Endothelial cell of umbilical vein (primary cell): ENCODE measurements around the gene NEAT1. TPM values are rescaled to one million over a fixed set of nuclear protein-coding genes. Genes with fewer than 3 reads are reported as not detected.

Experiments
- BruUV-seq: library from RNA; stranded (reverse); fragments of 400-500 nt; replicated peaks from 2 replicates; lab custom pipeline; 2021; lab: Mats Ljungman, UMichigan
- CTCF ChIA-PET: fragments of 300-600, 350-600 bp; sonication (Branson Sonifier 250); formaldehyde crosslinking; loops from one replicate; lab custom pipeline; 2021; ENCODE audit warnings: antibody characterized with exemption, inconsistent platforms; lab: Charles Lee
- POLR2A ChIA-PET: fragments of 300-600, 350-600 bp; sonication (Branson Sonifier 250); formaldehyde crosslinking; loops from one replicate; lab custom pipeline; 2021; ENCODE audit warnings: antibody characterized with exemption, inconsistent platforms; lab: Charles Lee
- DNase-seq: peaks from one replicate; pipeline ENCODE4 v3.0.0-alpha.2; 2011; ENCODE audit warnings: low read depth, low spot score
- FAIRE-seq: peaks from 2 replicates; lab custom pipeline; 2011; peaks lifted over from hg19 to GRCh38; lab: Jason Lieb, UNC
- H2AFZ ChIP-seq: 2 replicates; pipeline ENCODE4 v1.6.0; 2012; ENCODE audit warnings: low read depth, low read length, control low read depth, inconsistent platforms
- H3K27ac ChIP-seq: 2 replicates; pipeline ENCODE4 v1.5.1; 2011; ENCODE audit warnings: low read depth, mild to moderate bottlenecking, control low read depth, low read length, moderate library complexity; ENCODE audit not compliant: insufficient read depth
- H3K27me3 ChIP-seq, 2 experiments: 2 replicates each; pipeline versions ENCODE4 v1.6.0 to v1.6.1; 2011; ENCODE audit warnings: low read length in 2 of 2, mixed read lengths in 1 of 2; ENCODE audit not compliant: control insufficient read depth in 2 of 2, insufficient read depth in 2 of 2
- H3K36me3 ChIP-seq, 2 experiments: 2 replicates in 1 of 2; 3 replicates in 1 of 2; pipeline ENCODE4 v1.5.1; 2011; ENCODE audit warnings: low read length in 2 of 2, mild to moderate bottlenecking in 1 of 2, moderate library complexity in 1 of 2; ENCODE audit not compliant: control insufficient read depth in 2 of 2, insufficient read depth in 2 of 2; ENCODE audit errors: extremely low read depth in 1 of 2
- H3K4me1 ChIP-seq: 3 replicates; pipeline ENCODE4 v1.5.1; 2011; ENCODE audit warnings: mild to moderate bottlenecking, low read length; ENCODE audit not compliant: control insufficient read depth, insufficient read depth; ENCODE audit errors: extremely low read depth
- H3K4me2 ChIP-seq: 2 replicates; pipeline ENCODE4 v1.6.1; 2011; ENCODE audit warnings: low read length, control low read depth, mixed read lengths; ENCODE audit not compliant: insufficient read depth
- H3K4me3 ChIP-seq, 3 experiments: fragments of 200-600 bp in 1 of 3; sonication (generic), shearing (Covaris generic) in 1 of 3; replicated peaks in 1 of 3; 2 replicates each; pipeline ENCODE4 v1.5.1; 2011 to 2016; ENCODE audit warnings: control low read depth in 3 of 3, low read length in 3 of 3, mild to moderate bottlenecking in 2 of 3, inconsistent platforms in 1 of 3, low read depth in 1 of 3, moderate library complexity in 1 of 3; ENCODE audit not compliant: insufficient read depth in 1 of 3
- H3K79me2 ChIP-seq: 2 replicates; pipeline ENCODE4 v1.6.0; 2012; ENCODE audit warnings: low read length, inconsistent platforms; ENCODE audit not compliant: control insufficient read depth, insufficient read depth
- H3K9ac ChIP-seq: replicated peaks from 2 replicates; pipeline ENCODE3; 2011; ENCODE audit warnings: low read length, control low read depth; ENCODE audit not compliant: insufficient read depth; ENCODE audit errors: extremely low read depth
- H3K9me1 ChIP-seq: replicated peaks from 3 replicates; pipeline ENCODE4 v1.6.0; 2011; ENCODE audit warnings: mild to moderate bottlenecking, low read length; ENCODE audit not compliant: control insufficient read depth, insufficient read depth; ENCODE audit errors: extremely low read depth
- H3K9me3 ChIP-seq: replicated peaks from 2 replicates; pipeline ENCODE4 v1.5.1; 2012; ENCODE audit warnings: low read length, inconsistent platforms; ENCODE audit not compliant: control insufficient read depth, insufficient read depth
- H4K20me1 ChIP-seq: replicated peaks from 2 replicates; pipeline ENCODE3; 2011; ENCODE audit warnings: mild to moderate bottlenecking, low read length; ENCODE audit not compliant: control insufficient read depth, insufficient read depth; ENCODE audit errors: extremely low read depth
- EZH2 ChIP-seq: IDR thresholded peaks from 2 replicates; pipeline ENCODE4 v1.6.1; 2012; ENCODE audit warnings: borderline replicate concordance, low read depth, mild to moderate bottlenecking, moderate library complexity, low read length, inconsistent platforms; ENCODE audit not compliant: severe bottlenecking
- FOS ChIP-seq: IDR thresholded peaks from 2 replicates; pipeline ENCODE4 v1.6.1; 2011; ENCODE audit warnings: mild to moderate bottlenecking, low read length, moderate library complexity, borderline replicate concordance; ENCODE audit not compliant: insufficient read depth
- GATA2 ChIP-seq: IDR thresholded peaks from 2 replicates; pipeline ENCODE4 v1.7.0; 2011; ENCODE audit warnings: low read depth, mild to moderate bottlenecking, moderate library complexity, mixed read lengths, low read length; ENCODE audit not compliant: insufficient read length, insufficient read depth
- JUN ChIP-seq: IDR thresholded peaks from 2 replicates; pipeline ENCODE4 v1.6.1; 2011; ENCODE audit warnings: borderline replicate concordance, low read depth; ENCODE audit not compliant: insufficient read length, insufficient read depth
- MAX ChIP-seq: IDR thresholded peaks from 2 replicates; pipeline ENCODE4 v1.6.1; 2011; ENCODE audit not compliant: insufficient read depth, insufficient read length
- MYC ChIP-seq: IDR thresholded peaks from one replicate; pipeline ENCODE4 v1.6.1; 2011; ENCODE audit warnings: mild to moderate bottlenecking, low read depth, low read length
- POLR2A ChIP-seq: IDR thresholded peaks from 2 replicates; pipeline ENCODE4 v1.6.1; 2012; ENCODE audit warnings: low read depth, mild to moderate bottlenecking, control low read depth, low read length
- POLR2AphosphoS5 ChIP-seq: IDR thresholded peaks from 2 replicates; pipeline ENCODE4 v1.6.1; 2012; ENCODE audit warnings: low read depth, mild to moderate bottlenecking, control low read depth, low read length, moderate library complexity; ENCODE audit not compliant: insufficient read depth
- dilution Hi-C: fragments of 300-500 bp; cut with MboI; formaldehyde crosslinking; loops from one replicate; pipeline ENCODE4 v1.15.0; 2019; ENCODE audit warnings: low sequenced_read_pairs; ENCODE audit not compliant: extremely low pct_ligation_motif_present
- intact Hi-C: fragments of 100-400 bp; cut with micrococcal nuclease; formaldehyde crosslinking; loops from one replicate; pipeline ENCODE4 v1.10.0; 2022
- polyA plus RNA-seq, 4 experiments: library from polyadenylated mRNA; depleted of rRNA in 3 of 4; stranded (reverse) in 3 of 4; unstranded in 1 of 4; fragments of >200 nt; gene quantifications; 2 replicates each; pipeline versions ENCODE4 v1.2.1 to v1.2.3, GENCODE V29; 2011 to 2012; ENCODE audit warnings: missing spikeins in 1 of 4
- total RNA-seq: library from RNA; stranded (reverse); gene quantifications from 2 replicates; pipeline ENCODE4 v1.2.3, GENCODE V29; 2021
- TF ChIP-seq, protein P1 (sequence below), 2 donors: IDR thresholded peaks; 1 replicate in 1 of 2; 2 replicates in 1 of 2; pipeline ENCODE4 v1.5.1; 2011; ENCODE audit warnings: low read length in 2 of 2, mild to moderate bottlenecking in 2 of 2, moderate library complexity in 2 of 2, control low read depth in 1 of 2, inconsistent platforms in 1 of 2, low read depth in 1 of 2; ENCODE audit not compliant: insufficient read depth in 1 of 2; ENCODE audit errors: extremely low read depth in 1 of 2

The NEAT1 gene
- total and polyA plus RNA-seq, 2 donors (not counting 3 experiments of a cell fraction or from before 2014, with no cell fraction given): 34.4 to 957 TPM

GRCh38 chr11:65378208-65378927 is 44.2 kb upstream of the NEAT1 start:
- H3K36me3 ChIP-seq: no peaks in the 10 kb centered on the region
- H2AFZ ChIP-seq: no peak overlapping the region
- no peak overlapping the region for H3K4me2 ChIP-seq
- H3K9me1 ChIP-seq: no peaks in the 10 kb centered on the region
- DNase-seq (no peak), FAIRE-seq (no peak)
- H3K27me3 ChIP-seq: no peaks in the 10 kb centered on the region
- H4K20me1 ChIP-seq: no peaks in the 10 kb centered on the region
- H3K4me3 ChIP-seq: no peak overlapping the region
- POLR2A ChIA-PET: interaction anchor here (0.6 kb wide), 1 partner anchor 130 kb away, joined by 5 read pairs; no protein-coding TSS in a partner anchor
- H3K27ac ChIP-seq: no peak overlapping the region
- TF ChIP-seq GATA2: no peak
- peaks cover 15% of the 10 kb centered on the region for H3K4me1 ChIP-seq
- dilution Hi-C loops: no loop called here
- CTCF ChIA-PET: interaction anchor here (1.6 kb wide), 1 partner anchor 37 kb away, joined by 3 read pairs; no protein-coding TSS in a partner anchor
- intact Hi-C loops: no loop called here
- H3K79me2 ChIP-seq: no peaks in the 10 kb centered on the region
- no TSS peak for BruUV-seq
- H3K9me3 ChIP-seq: no peaks in the 10 kb centered on the region
- no peak overlapping the region for H3K9ac ChIP-seq

DNA sequence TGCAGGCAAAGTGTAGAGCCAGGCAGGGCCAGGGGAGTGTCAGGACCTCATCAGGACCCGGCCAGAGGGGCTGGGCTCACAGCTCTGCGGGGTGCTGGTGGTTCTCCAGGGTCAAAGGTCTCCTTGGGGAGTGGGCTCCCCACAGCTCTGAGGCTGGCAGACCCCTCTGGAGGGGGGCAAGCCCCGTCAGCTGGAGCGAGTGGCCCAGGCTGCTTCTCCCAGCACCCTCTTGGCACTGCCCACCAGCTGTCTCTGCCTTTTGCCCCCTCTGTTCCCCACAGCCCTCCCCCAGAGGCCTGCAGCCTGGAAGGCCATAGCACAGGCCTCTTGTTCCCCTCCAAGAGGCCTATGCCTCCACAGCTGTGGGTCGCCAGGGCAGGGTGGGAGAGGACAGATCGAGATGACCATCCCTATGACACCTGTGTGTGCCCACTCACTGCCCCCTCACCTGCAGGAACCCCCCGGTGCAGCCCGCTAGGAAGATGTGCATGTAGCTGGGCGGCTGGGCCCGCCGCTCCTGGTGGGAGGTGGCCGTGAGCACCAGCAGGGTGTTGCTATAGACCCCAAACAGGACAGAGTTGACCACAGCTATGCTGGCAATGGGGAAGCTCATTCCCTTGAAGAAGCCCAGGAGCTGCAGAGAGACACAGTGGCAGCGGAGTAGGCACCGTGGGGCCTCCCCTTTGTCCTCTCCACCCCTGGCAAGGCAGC is 43.5 kb upstream of the NEAT1 start:
- Histone ChIP-seq H3K4me3 (no peak overlapping the region), H3K79me2 (peaks cover under 1% of the 10 kb centered on the region), H3K4me2 (no peak overlapping the region), H3K9me3 (no peaks in the 10 kb centered on the region), H2AFZ (no peak overlapping the region), H3K4me1 (peaks cover 21% of the 10 kb centered on the region), H3K36me3 (no peaks in the 10 kb centered on the region), H3K9ac (no peak overlapping the region), H4K20me1 (no peaks in the 10 kb centered on the region), H3K27ac (no peak overlapping the region), H3K27me3 (no peaks in the 10 kb centered on the region), H3K9me1 (no peaks in the 10 kb centered on the region)
- dilution Hi-C loops: no loop called here
- intact Hi-C loops: no loop called here
- BruUV-seq: no TSS peak
- TF ChIP-seq GATA2 (no peak), FOS (no peak), MYC (no peak), JUN (no peak), POLR2AphosphoS5 (no peak), POLR2A (no peak), EZH2 (no peak), MAX (no peak)
- TF ChIP-seq, protein P1, sequence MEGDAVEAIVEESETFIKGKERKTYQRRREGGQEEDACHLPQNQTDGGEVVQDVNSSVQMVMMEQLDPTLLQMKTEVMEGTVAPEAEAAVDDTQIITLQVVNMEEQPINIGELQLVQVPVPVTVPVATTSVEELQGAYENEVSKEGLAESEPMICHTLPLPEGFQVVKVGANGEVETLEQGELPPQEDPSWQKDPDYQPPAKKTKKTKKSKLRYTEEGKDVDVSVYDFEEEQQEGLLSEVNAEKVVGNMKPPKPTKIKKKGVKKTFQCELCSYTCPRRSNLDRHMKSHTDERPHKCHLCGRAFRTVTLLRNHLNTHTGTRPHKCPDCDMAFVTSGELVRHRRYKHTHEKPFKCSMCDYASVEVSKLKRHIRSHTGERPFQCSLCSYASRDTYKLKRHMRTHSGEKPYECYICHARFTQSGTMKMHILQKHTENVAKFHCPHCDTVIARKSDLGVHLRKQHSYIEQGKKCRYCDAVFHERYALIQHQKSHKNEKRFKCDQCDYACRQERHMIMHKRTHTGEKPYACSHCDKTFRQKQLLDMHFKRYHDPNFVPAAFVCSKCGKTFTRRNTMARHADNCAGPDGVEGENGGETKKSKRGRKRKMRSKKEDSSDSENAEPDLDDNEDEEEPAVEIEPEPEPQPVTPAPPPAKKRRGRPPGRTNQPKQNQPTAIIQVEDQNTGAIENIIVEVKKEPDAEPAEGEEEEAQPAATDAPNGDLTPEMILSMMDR (IDR thresholded peaks at IDR 0.05; ENCODE audit: extremely low read depth in 1 of 2, insufficient read depth in 1 of 2, low read depth in 1 of 2, low read length in 2 of 2): no peak
- DNase-seq (no peak), FAIRE-seq (no peak)
- ChIA-PET CTCF (interaction anchor here (1.1 to 3.5 kb wide), 5 partner anchors 8 to 131 kb away, joined by 3 to 38 read pairs (median 5); no protein-coding TSS in a partner anchor), POLR2A (interaction anchor here (0.5 kb wide), 1 partner anchor 23 kb away, joined by 3 read pairs; no protein-coding TSS in a partner anchor)
